A172 (cell line): ENCODE results near the gene RNLS. TPM values are rescaled to one million over a fixed set of nuclear protein-coding genes. Genes with fewer than 3 reads are reported as not detected.
A peak's percentile ranks its signal among the peaks of the same experiment; 100 is the strongest.

ENCODE experiments used
- DNase-seq: peaks from one replicate; pipeline ENCODE4 v3.0.0-alpha.2; 2015; ENCODE audit warnings: low spot score
- total RNA-seq: library from RNA; depleted of rRNA; stranded (reverse); fragments of >200 nt; shearing (Covaris generic); gene quantifications from 2 replicates; pipeline ENCODE4 v1.2.3, GENCODE V29; 2014

The RNLS gene
- total RNA-seq, 1 experiment from 2014 or later, result 25.1 TPM

GRCh38 chr10:88553116-88553752 is 29.9 kb downstream of the RNLS start:
- DNase-seq, result peak; percentile 66

- no peak for DNase-seq
Observed at GRCh38 chr10:88551246-88551645, 31.9 kb downstream of the RNLS start.

- DNase-seq, result no peak
Observed at GRCh38 chr10:88546497-88546896, 36.6 kb downstream of the RNLS start.

- DNase-seq, result no peak
Observed at GRCh38 chr10:88545359-88545758, 37.8 kb downstream of the RNLS start.

GRCh38 chr10:88544140-88544870 is 38.8 kb downstream of the RNLS start:
- DNase-seq, result no peak

GRCh38 chr10:88542522-88542921 is 40.6 kb downstream of the RNLS start:
- DNase-seq, result no peak

- DNase-seq, result no peak
Observed at GRCh38 chr10:88541116-88541626, 41.9 kb downstream of the RNLS start.

GRCh38 chr10:88540351-88540750 is 42.8 kb downstream of the RNLS start:
- no peak for DNase-seq

- DNase-seq, result peak; percentile 11
Observed at GRCh38 chr10:88538048-88538447, 45.1 kb downstream of the RNLS start.

- no peak for DNase-seq
Observed at GRCh38 chr10:88537322-88537721, 45.8 kb downstream of the RNLS start.

GRCh38 chr10:88536437-88536836 is 46.7 kb downstream of the RNLS start:
- DNase-seq, result no peak

- no peak for DNase-seq
Observed at GRCh38 chr10:88534072-88534665, 48.9 kb downstream of the RNLS start.

GRCh38 chr10:88531392-88532052 is 51.6 kb downstream of the RNLS start:
- DNase-seq, result no peak

- DNase-seq, result no peak
Observed at GRCh38 chr10:88530629-88531391, 52.3 kb downstream of the RNLS start.

GRCh38 chr10:88530093-88530492 is 53.0 kb downstream of the RNLS start:
- DNase-seq, result no peak

GRCh38 chr10:88528806-88529570 is 54.1 kb downstream of the RNLS start:
- no peak for DNase-seq

- no peak for DNase-seq
Observed at GRCh38 chr10:88528201-88528600, 54.9 kb downstream of the RNLS start.

GRCh38 chr10:88527245-88527644 is 55.9 kb downstream of the RNLS start:
- no peak for DNase-seq

- DNase-seq, result no peak
Observed at GRCh38 chr10:88526501-88527105, 56.5 kb downstream of the RNLS start.

- DNase-seq, result peak; percentile 75
Observed at GRCh38 chr10:88525371-88526069, 57.6 kb downstream of the RNLS start.
